ENCODE measurements around the gene LDB2.
"Not testable (repeated sequence)": the region's sequence is repeated elsewhere in the genome, so short reads cannot be mapped to it uniquely, and the experiment has no call there.

Gene LDB2

GRCh38 chr4:16897991-16898827 lies at the start of gene LDB2:
Gene LDB2 (minus strand): TSS chr4:16898645.
- DNase-seq (ENCODE audit: low read depth), result no peak

GRCh38 chr4:16942491-16942890 lies 44.0 kb upstream of the LDB2 start:
- no peak for DNase-seq (ENCODE audit: low read depth)

- no peak for DNase-seq (ENCODE audit: low read depth)
Observed at GRCh38 chr4:16939178-16939577, 40.7 kb upstream of the LDB2 start.

- DNase-seq (ENCODE audit: low read depth), result no peak
Observed at GRCh38 chr4:16938512-16939040, 40.1 kb upstream of the LDB2 start.

- DNase-seq (ENCODE audit: low read depth), result no peak
Observed at GRCh38 chr4:16931339-16932305, 33.2 kb upstream of the LDB2 start.

- no peak for DNase-seq (ENCODE audit: low read depth)
Observed at GRCh38 chr4:16926214-16926613, 27.8 kb upstream of the LDB2 start.

GRCh38 chr4:16918716-16919115 lies 20.3 kb upstream of the LDB2 start:
- DNase-seq (ENCODE audit: low read depth), result not testable (repeated sequence)

GRCh38 chr4:16916719-16917337 lies 18.4 kb upstream of the LDB2 start:
- DNase-seq (ENCODE audit: low read depth), result no peak

- DNase-seq (ENCODE audit: low read depth), result no peak
Observed at GRCh38 chr4:16916031-16916430, 17.6 kb upstream of the LDB2 start.

- DNase-seq (ENCODE audit: low read depth), result no peak
Observed at GRCh38 chr4:16914208-16914607, 15.8 kb upstream of the LDB2 start.

GRCh38 chr4:16912896-16913295 lies 14.5 kb upstream of the LDB2 start:
- no peak for DNase-seq (ENCODE audit: low read depth)

- DNase-seq (ENCODE audit: low read depth), result no peak
Observed at GRCh38 chr4:16909281-16909680, 10.8 kb upstream of the LDB2 start.

- DNase-seq (ENCODE audit: low read depth), result no peak
Observed at GRCh38 chr4:16908377-16909021, 10.1 kb upstream of the LDB2 start.

- no peak for DNase-seq (ENCODE audit: low read depth)
Observed at GRCh38 chr4:16900325-16900724, 1.9 kb upstream of the LDB2 start.

GRCh38 chr4:16896881-16897750 lies 1.3 kb downstream of the LDB2 start:
- no peak for DNase-seq (ENCODE audit: low read depth)

- DNase-seq (ENCODE audit: low read depth), result no peak
Observed at GRCh38 chr4:16894406-16894805, 4.0 kb downstream of the LDB2 start.

- no peak for DNase-seq (ENCODE audit: low read depth)
Observed at GRCh38 chr4:16893141-16893651, 5.2 kb downstream of the LDB2 start.

- DNase-seq (ENCODE audit: low read depth), result no peak
Observed at GRCh38 chr4:16890651-16891050, 7.8 kb downstream of the LDB2 start.

- no peak for DNase-seq (ENCODE audit: low read depth)
Observed at GRCh38 chr4:16889945-16890344, 8.5 kb downstream of the LDB2 start.

- no peak for DNase-seq (ENCODE audit: low read depth)
Observed at GRCh38 chr4:16887887-16888286, 10.6 kb downstream of the LDB2 start.

Measured in non-pigmented ciliary epithelial cell (primary cell).